ENCODE measurements around the gene ADH7. TPM values are rescaled to one million over a fixed set of nuclear protein-coding genes. Genes with fewer than 3 reads are reported as not detected.

The ADH7 gene
- total and polyA plus RNA-seq, 2 donors (not counting 1 experiment from before 2014, with no cell fraction given) = 0.17 TPM; not detected in 1

GRCh38 chr4:99390055-99390454 lies 45.1 kb downstream of the ADH7 start:
- Histone ChIP-seq H4K20me1 (ENCODE audit: control insufficient read depth, extremely low read depth, insufficient read depth, low read length) (no peaks in the 10 kb centered on the region), H3K4me3 (replicated peaks in 1 of 4; ENCODE audit: control extremely low read depth in 1 of 4, insufficient read depth in 1 of 4, low read depth in 3 of 4, low read length in 4 of 4) (no peak overlapping the region), H3K4me2 (ENCODE audit: extremely low read depth, insufficient read depth, low read length) (no peak overlapping the region), H3K27ac (ENCODE audit: insufficient read depth, low read length) (peak overlapping the region; percentile 51), H2AFZ (ENCODE audit: low read length) (no peak overlapping the region), H3K4me1 (ENCODE audit: control insufficient read depth, extremely low read depth, insufficient read depth, low read length) (peaks cover 5% of the 10 kb centered on the region), H3K9me3 (ENCODE audit: control insufficient read depth, insufficient read depth, low read depth, low read length) (no peaks in the 10 kb centered on the region), H3K27me3 (ENCODE audit: control insufficient read depth, insufficient read depth, low read length) (no peaks in the 10 kb centered on the region), H3K79me2 (ENCODE audit: control insufficient read depth, insufficient read depth, low read length) (no peaks in the 10 kb centered on the region), H3K36me3 (ENCODE audit: control insufficient read depth, insufficient read depth, low read length) (no peaks in the 10 kb centered on the region), H3K9ac (ENCODE audit: insufficient read depth, low read length) (no peak overlapping the region)
- DNase-seq (ENCODE audit: low read depth in 2 of 2) = peak; percentile 39 to 87
- TF ChIP-seq EZH2 (IDR thresholded peaks at IDR 0.05; ENCODE audit: low read length, missing control alignments) = no peak
- TF ChIP-seq CTCF (conservative IDR thresholded peaks at IDR 0.05 in 1 of 2, IDR thresholded peaks at IDR 0.05 in 1 of 2; ENCODE audit: low read depth in 1 of 2, low read length in 2 of 2) = no peak

GRCh38 chr4:99389606-99390005 lies 45.5 kb downstream of the ADH7 start:
- Histone ChIP-seq H3K9me3 (ENCODE audit: control insufficient read depth, insufficient read depth, low read depth, low read length) (no peaks in the 10 kb centered on the region), H3K27ac (ENCODE audit: insufficient read depth, low read length) (peak overlapping the region; percentile 51), H3K36me3 (ENCODE audit: control insufficient read depth, insufficient read depth, low read length) (no peaks in the 10 kb centered on the region), H3K79me2 (ENCODE audit: control insufficient read depth, insufficient read depth, low read length) (no peaks in the 10 kb centered on the region), H3K4me3 (replicated peaks in 1 of 4; ENCODE audit: control extremely low read depth in 1 of 4, insufficient read depth in 1 of 4, low read depth in 3 of 4, low read length in 4 of 4) (no peak overlapping the region), H2AFZ (ENCODE audit: low read length) (no peak overlapping the region), H4K20me1 (ENCODE audit: control insufficient read depth, extremely low read depth, insufficient read depth, low read length) (no peaks in the 10 kb centered on the region), H3K9ac (ENCODE audit: insufficient read depth, low read length) (no peak overlapping the region), H3K27me3 (ENCODE audit: control insufficient read depth, insufficient read depth, low read length) (no peaks in the 10 kb centered on the region), H3K4me2 (ENCODE audit: extremely low read depth, insufficient read depth, low read length) (no peak overlapping the region), H3K4me1 (ENCODE audit: control insufficient read depth, extremely low read depth, insufficient read depth, low read length) (peaks cover 5% of the 10 kb centered on the region)
- peak; percentile 30 to 62 for DNase-seq (ENCODE audit: low read depth in 2 of 2)
- no peak for TF ChIP-seq EZH2 (IDR thresholded peaks at IDR 0.05; ENCODE audit: low read length, missing control alignments)
- TF ChIP-seq CTCF (conservative IDR thresholded peaks at IDR 0.05 in 1 of 2, IDR thresholded peaks at IDR 0.05 in 1 of 2; ENCODE audit: low read depth in 1 of 2, low read length in 2 of 2) = no peak

- Histone ChIP-seq H4K20me1 (ENCODE audit: control insufficient read depth, extremely low read depth, insufficient read depth, low read length) (no peaks in the 10 kb centered on the region), H3K4me2 (ENCODE audit: extremely low read depth, insufficient read depth, low read length) (no peak overlapping the region), H3K4me1 (ENCODE audit: control insufficient read depth, extremely low read depth, insufficient read depth, low read length) (peaks cover 14% of the 10 kb centered on the region), H3K79me2 (ENCODE audit: control insufficient read depth, insufficient read depth, low read length) (no peaks in the 10 kb centered on the region), H3K27me3 (ENCODE audit: control insufficient read depth, insufficient read depth, low read length) (no peaks in the 10 kb centered on the region), H3K4me3 (replicated peaks in 1 of 4; ENCODE audit: control extremely low read depth in 1 of 4, insufficient read depth in 1 of 4, low read depth in 3 of 4, low read length in 4 of 4) (no peak overlapping the region), H3K9ac (ENCODE audit: insufficient read depth, low read length) (no peak overlapping the region), H3K9me3 (ENCODE audit: control insufficient read depth, insufficient read depth, low read depth, low read length) (no peaks in the 10 kb centered on the region), H2AFZ (ENCODE audit: low read length) (no peak overlapping the region), H3K27ac (ENCODE audit: insufficient read depth, low read length) (peak overlapping the region; percentile 94), H3K36me3 (ENCODE audit: control insufficient read depth, insufficient read depth, low read length) (no peaks in the 10 kb centered on the region)
- DNase-seq (ENCODE audit: low read depth in 2 of 2) = peak; percentile 61 to 99
- TF ChIP-seq EZH2 (IDR thresholded peaks at IDR 0.05; ENCODE audit: low read length, missing control alignments) (no peak), CTCF (conservative IDR thresholded peaks at IDR 0.05 in 1 of 2, IDR thresholded peaks at IDR 0.05 in 1 of 2; ENCODE audit: low read depth in 1 of 2, low read length in 2 of 2) (no peak)
These were observed 51.2 kb downstream of the ADH7 start for GRCh38 chr4:99383833-99384392.
